GM18867 (cell line): Measurements from ENCODE around the gene DVL3.
A peak's percentile ranks its signal among the peaks of the same experiment; 100 is the strongest.

Experiments
- ATAC-seq: cut with Tn5 transposase; IDR thresholded peaks from one replicate; pipeline ENCODE4 v1.9.1; 2021; ENCODE audit warnings: mild to moderate bottlenecking, moderate library complexity; ENCODE audit not compliant: unreplicated experiment

The DVL3 gene

GRCh38 chr3:184176377-184177330, 21.5 kb downstream of the DVL3 start:
- ATAC-seq: no peak

- ATAC-seq: no peak
These were observed 22.2 kb downstream of the DVL3 start for GRCh38 chr3:184177331-184177731.

GRCh38 chr3:184177767-184178306, 22.7 kb downstream of the DVL3 start:
- ATAC-seq: no peak

GRCh38 chr3:184178521-184179138, 23.5 kb downstream of the DVL3 start:
- no peak for ATAC-seq

GRCh38 chr3:184180165-184180564, 25.0 kb downstream of the DVL3 start:
- ATAC-seq: no peak

- ATAC-seq: no peak
These were observed 26.4 kb downstream of the DVL3 start for GRCh38 chr3:184181596-184181995.

GRCh38 chr3:184183679-184184078, 28.5 kb downstream of the DVL3 start:
- ATAC-seq: no peak

- no peak for ATAC-seq
These were observed 29.5 kb downstream of the DVL3 start for GRCh38 chr3:184184546-184185230.

GRCh38 chr3:184185461-184186183, 30.4 kb downstream of the DVL3 start:
- ATAC-seq: peak; percentile 87

- peak; percentile 28 for ATAC-seq
These were observed 31.2 kb downstream of the DVL3 start, which contains the start of gene ABCF3 for GRCh38 chr3:184186184-184186901. Gene ABCF3, plus strand, starts transcription at chr3:184186199. Its CDS starts 9 bp downstream, at chr3:184186208.

GRCh38 chr3:184186902-184187207, 31.7 kb downstream of the DVL3 start:
- ATAC-seq: no peak

GRCh38 chr3:184188080-184188479, 32.9 kb downstream of the DVL3 start:
- ATAC-seq: no peak

GRCh38 chr3:184189421-184189820, 34.2 kb downstream of the DVL3 start:
- no peak for ATAC-seq

GRCh38 chr3:184192889-184193288, 37.7 kb downstream of the DVL3 start:
- ATAC-seq: no peak

GRCh38 chr3:184193991-184194539, 38.9 kb downstream of the DVL3 start:
- ATAC-seq: no peak

GRCh38 chr3:184196536-184196935, 41.4 kb downstream of the DVL3 start:
- no peak for ATAC-seq

- ATAC-seq: no peak
These were observed 43.3 kb downstream of the DVL3 start for GRCh38 chr3:184198509-184198908.

- ATAC-seq: no peak
These were observed 45.6 kb downstream of the DVL3 start for GRCh38 chr3:184200825-184201224.

- ATAC-seq: no peak
These were observed 48.3 kb downstream of the DVL3 start for GRCh38 chr3:184203526-184203925.
